ENCODE data around the gene GRIA1.

Gene GRIA1

GRCh38 chr5:153490118-153491037 lies at the start of gene GRIA1:
GRIA1 (plus strand) TSS chr5:153490670.
- DNase-seq, result no peak

DNA sequence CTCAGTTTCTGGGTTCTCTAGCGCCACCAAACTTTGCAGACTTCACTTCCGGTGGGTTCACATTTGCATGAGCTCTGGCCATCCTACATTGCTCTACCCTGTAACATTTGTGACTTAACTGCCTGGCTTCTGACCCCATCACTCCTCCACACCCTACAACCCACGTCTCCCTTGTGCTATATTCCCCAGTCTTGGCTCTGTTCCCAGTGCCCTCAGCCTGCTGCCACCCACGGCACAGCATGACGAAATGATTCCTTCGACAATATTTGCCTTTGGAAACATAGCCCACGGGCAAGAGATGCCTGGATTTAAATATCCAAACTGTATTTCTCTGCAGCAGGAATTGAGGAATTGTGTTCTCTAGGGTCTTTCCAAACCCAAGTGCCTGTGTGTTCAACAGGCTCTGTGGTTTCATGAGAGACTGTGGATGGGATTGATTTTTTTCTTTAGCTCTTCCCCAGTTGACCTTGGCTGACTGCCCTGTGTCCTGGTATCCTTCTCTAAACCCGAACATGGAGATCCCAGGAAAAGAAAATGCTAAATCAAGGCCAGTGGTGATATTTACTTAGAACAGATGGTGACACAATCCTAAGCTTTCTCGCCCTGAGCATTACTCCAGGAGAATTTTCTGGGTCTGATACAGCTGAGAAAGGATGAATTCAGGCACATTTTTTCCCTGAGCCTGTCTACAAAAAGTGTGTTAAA lies 44.4 kb upstream of the GRIA1 start:
- no peak for DNase-seq

DNA sequence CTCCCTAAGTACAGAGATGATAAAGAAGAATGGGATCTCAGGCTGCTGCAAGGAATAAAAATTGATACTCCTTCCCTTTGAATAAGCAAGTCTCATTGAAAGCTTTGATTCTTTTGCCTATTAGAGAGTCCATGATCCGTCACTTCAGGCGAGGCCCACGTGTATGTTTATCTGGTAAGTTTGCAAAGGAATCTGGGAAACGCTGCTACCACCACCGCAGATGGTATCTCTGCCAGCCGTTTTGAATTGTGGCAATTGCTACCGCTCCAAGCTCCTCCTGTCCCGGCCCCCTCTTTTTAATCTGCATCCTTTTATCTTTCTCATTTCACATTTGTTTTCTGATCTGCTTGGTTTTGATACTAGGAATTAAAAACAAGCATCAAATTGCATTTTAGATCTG lies 42.9 kb upstream of the GRIA1 start:
- DNase-seq, result no peak

DNA sequence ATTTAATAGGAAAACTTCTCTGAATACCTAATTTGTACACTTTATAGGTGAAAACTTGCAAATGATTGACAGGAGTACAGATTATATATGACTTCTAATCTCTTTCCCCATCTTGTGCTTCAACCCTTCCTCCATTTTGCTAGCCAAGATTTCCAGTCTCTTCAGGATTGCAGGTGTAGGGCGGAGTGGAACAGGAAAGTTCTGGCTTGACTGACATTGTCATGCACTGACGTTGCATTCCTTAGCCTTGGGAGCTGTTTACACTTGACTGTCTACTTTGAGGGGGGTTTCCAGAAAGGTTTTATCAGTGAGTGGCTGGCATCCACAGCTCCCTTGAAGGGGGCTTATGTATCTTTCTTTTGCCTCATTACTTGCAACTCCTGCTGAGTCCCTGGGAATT lies 34.1 kb upstream of the GRIA1 start:
- DNase-seq, result no peak

- no peak for DNase-seq
Measured at GRCh38 chr5:153456993-153457392, 33.5 kb upstream of the GRIA1 start.

DNA sequence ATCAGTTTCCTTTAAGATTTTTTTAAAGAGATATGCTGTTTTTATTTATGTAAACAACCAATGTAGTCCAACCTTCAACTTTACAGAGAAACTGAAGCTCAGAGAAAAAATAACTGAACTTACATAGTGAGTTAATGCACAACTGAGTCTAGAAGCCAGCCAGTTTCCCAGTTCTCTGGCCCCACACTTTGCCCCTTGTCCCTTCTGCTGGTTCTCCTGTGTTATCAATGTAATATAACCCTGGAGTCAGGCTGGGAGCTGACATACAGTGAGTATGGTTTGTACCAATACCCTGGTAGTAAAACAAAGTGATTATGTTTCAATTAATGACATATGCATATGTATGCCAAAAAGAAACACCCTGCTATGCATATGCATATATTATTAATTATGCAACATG lies 32.2 kb upstream of the GRIA1 start:
- DNase-seq, result no peak

DNA sequence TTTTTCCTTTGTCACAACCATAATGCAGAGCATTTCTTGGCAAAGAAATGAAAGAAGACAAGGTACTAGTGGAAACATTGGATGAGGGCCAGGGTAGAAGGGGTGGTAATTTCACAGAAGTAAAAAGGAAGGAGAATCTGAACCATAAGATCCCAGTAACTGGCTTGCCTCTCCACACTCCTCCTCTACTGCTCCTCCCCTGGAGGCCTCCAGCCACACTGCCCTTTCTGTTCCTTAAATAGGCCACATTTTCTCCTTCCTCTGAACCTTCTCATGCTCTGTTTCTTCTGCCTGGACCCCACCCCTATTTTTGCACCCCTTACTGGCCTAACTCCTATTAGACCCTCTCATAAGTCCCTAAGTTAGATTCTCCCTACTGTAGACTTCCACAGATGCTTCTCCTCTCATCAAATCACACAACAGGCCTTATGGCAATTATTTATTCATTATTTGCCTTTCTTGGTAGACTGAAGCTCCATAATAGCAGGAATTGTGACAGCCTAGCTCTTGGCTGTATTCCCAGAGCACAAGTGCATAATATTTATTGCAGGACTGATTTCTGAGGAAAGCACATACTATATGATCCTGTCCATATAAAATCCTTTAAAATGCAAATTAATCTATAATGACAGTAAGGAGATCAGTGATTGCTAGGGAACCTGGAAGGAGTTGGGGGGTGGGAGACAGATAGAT lies 31.3 kb upstream of the GRIA1 start:
- peak; percentile 83 for DNase-seq

- DNase-seq, result no peak
Measured at GRCh38 chr5:153460421-153460820, 30.0 kb upstream of the GRIA1 start.

- DNase-seq, result no peak
Measured at GRCh38 chr5:153461341-153461740, 29.1 kb upstream of the GRIA1 start.

- no peak for DNase-seq
Measured at GRCh38 chr5:153463806-153464205, 26.7 kb upstream of the GRIA1 start.

GRCh38 chr5:153467546-153467945 lies 22.9 kb upstream of the GRIA1 start:
- no peak for DNase-seq

DNA sequence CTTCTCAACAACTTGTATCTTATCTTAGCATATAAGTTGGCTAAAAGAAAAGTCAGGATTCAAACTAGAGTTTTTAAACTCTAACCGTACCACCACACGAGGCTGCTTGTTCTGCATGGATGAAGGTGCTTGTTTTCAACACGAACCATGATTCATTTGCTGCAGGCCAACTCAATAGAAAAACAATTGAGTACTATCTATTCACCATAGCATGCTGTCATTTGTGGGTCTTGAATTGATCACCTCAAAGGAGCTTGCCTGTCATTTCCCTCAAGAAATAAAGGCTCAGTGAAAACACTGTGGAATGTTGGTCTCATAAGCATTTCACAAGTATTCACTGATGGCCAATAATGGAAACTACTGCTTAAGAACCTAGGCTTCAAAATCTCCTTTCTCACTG lies 21.0 kb upstream of the GRIA1 start:
- DNase-seq, result no peak

DNA sequence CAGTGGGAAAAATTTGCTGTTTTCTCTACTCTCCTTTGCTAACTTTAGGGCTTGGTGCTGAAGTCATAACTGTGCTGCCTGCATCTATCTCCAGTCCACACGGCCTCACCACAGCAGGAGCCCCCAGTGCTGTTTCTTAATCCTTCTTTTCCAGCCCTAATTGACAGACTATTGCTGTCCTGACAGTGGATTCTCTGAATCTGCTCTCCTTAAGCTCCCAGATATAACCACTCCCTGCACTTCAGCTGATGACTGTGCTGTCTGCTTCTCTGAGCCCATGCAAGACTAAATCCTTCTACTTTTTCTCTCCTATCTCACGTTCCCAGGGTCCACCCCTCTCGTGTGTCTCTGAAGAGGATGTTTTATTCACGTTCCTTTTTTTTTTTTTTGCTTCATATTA lies 19.7 kb upstream of the GRIA1 start:
- DNase-seq, result no peak

DNA sequence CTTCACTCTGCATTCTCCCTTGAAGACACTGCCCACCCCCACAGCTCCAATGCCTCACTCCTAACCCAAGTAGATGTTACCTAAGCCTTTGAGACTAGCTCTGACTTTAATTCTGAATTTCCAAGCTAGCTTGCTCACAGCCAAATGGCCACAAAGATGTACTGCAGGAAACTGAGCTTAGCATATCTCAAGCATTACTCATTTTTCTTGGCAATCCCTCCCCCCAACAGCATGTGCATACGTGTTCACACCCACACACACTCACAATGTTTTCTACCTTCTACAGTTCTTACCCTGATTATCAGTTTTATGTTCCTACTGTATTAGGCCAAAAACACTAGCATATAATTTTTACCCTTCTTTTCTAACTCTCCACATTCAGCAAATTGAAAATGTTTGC lies 13.7 kb upstream of the GRIA1 start:
- DNase-seq, result no peak

- DNase-seq, result no peak
Measured at GRCh38 chr5:153480401-153480800, 10.1 kb upstream of the GRIA1 start.

- DNase-seq, result no peak
Measured at GRCh38 chr5:153483482-153483881, 7.0 kb upstream of the GRIA1 start.

- no peak for DNase-seq
Measured at GRCh38 chr5:153485641-153486040, 4.8 kb upstream of the GRIA1 start.

GRCh38 chr5:153486771-153487170 lies 3.7 kb upstream of the GRIA1 start:
- peak; percentile 90 for DNase-seq

DNA sequence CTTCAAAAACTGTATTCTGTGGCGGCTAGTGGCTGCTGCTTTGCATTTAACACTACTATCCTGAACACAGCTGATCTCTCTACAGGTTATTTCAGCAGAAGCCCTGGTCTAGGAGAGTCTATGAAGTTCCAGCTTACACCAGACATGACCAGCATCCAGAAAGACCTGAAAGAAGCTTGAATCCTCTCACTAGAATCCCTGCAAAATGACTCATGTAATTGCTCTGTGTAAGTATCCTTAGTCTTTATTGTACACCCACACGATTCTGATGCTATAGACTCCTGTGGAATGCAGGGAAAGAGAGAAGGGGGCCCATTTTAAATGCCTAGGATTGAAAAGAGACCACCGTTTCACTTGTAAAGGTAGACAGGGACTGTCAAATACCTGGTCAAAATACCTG lies 859 bp upstream of the GRIA1 start:
- no peak for DNase-seq

DNA sequence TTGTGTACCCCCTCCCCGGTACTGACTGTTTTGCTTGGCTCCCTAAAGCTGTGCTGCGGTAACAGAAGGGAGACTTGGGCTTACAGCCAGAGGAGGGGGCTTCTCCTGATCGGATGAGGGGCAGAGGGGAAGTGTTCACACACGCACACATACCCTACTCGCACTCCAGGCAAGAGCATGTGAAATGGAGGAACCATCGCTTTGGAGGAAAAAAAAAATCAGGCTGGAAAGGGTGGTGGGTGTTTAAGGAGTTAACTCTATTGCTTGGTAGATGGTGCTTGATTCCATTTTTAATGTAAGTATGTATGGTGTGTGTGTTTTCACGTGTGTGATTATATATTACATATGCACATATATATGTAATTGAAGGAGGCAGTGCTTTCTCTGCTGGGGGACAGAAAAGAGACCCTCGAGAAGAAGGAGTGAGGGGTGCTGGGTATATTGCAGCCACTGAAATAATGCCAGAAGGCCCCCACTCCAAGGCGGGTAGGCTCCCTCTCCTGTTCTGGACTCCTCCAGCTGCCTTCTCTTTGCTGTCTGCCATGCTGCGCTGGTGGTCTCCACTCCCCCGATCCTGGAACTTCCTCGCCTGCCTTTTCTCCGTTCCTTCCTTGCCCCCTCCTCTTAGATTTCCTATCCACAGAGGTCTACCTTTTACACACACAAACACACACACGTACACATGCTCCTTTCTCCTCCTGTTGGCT lies 721 bp downstream of the GRIA1 start:
- DNase-seq, result no peak

DNA sequence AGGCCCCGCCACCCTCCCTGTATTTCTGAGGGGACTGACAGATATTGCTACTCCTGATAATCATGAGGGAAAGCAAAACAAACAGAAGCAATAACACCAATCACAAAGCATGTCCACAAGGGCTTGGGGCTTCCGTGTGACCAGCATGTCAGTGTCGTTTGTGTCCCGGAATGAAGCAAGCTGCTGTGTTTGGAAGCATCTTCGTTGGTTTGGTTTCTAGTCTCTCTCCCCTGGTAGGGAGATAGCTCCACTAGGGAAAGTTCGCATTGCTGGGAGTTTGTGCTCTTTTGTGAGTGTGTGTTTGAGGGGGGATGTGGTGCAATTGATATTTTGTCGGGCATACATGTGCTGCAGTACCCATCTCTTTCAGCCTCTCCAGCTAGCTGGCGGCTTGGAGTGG lies 1.4 kb downstream of the GRIA1 start:
- no peak for DNase-seq

DNA sequence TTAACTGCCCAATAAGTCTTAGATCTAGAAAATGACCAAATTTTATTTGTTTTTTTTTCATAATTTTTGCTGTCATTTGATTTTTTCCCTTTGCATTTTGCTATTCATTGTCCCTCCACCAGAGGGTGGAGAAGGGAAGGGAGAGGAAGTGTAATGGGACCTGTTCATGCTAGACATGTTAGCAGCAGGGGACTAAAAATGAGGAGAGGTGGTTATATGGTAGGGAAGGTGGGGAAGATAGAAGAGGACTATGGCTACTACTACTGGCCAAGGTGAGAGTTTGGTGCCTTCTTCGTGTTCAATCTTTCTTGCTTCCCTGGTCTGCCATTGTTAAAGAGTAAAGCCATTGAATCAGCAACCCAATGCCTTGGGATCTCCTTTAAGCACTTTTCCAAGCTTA lies 6.4 kb downstream of the GRIA1 start:
- DNase-seq, result no peak

- no peak for DNase-seq
Measured at GRCh38 chr5:153498516-153498915, 8.0 kb downstream of the GRIA1 start.

All from NCI-H446 treated with DMSO at 0.1 percent for 48 hours (cell line).